T-helper 22 cell (primary cell): Measurements from ENCODE around the gene NCKIPSD.

Experiments used
- DNase-seq: peaks from one replicate; pipeline ENCODE4 v3.0.0-alpha.2; 2020; ENCODE audit warnings: low read depth

Gene NCKIPSD

GRCh38 chr3:48647714-48648113 is 38.0 kb downstream of the NCKIPSD start:
- no peak for DNase-seq

DNA sequence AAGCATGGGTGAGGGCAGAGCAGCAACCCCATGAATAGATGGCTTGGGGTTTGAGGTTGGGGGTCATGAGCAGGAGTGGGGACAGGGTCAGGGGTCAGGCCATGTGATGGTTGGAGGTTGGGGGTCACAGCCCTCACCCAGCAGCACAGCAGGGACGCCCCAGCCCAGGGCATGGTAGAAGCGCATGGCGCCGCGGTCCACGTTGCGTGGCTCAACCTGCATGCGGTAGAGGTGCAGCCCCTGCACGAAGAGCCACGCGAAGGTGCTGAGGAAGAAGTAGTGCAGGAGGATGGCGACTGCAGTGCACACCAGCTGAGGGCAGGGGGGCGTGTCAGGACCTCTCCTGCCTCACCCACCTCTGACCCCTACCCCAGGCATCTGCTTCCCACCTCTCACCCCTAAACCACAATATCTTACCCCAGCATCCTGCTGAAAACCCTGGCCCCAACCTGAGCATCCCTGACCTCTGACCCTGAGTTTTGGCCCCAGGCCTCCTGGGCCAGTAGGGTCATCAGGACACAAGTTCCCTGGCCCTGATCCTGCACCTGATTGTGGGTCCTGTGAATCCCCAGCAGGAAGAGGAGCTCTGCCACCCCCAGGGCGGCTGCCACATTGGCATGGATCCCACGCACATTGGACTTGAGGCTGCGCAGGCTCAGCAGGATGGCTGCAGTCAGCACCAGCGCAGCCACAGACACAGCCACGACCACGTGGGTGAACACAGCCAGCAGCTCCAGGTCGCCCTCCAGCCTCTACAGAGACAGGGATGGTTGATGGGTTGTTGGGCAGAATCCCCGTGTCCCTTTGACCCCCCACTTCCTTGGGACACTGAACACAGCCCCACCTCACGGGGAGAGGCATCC is 40.6 kb downstream of the NCKIPSD start:
- DNase-seq: no peak

DNA sequence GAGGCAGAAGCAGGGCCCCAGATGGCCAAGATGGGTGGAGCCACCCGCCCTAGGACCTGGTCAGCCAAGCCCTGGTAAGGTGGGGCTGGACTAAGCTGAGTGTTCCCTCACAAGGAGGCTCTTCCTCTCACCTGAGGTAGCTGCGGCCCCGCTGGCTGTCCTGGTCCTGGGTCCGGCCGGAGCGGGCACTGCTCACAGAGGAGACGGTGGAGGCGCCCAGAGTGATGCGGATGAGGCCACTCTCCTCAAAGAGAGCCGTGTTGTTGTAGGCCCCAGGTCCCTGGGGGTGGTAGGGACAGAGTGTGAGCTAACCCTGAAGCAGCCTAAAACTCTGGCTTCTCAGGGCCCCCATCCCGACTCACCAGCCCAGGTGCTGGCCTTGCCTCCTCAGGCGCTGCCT is 43.1 kb downstream of the NCKIPSD start:
- DNase-seq: no peak

DNA sequence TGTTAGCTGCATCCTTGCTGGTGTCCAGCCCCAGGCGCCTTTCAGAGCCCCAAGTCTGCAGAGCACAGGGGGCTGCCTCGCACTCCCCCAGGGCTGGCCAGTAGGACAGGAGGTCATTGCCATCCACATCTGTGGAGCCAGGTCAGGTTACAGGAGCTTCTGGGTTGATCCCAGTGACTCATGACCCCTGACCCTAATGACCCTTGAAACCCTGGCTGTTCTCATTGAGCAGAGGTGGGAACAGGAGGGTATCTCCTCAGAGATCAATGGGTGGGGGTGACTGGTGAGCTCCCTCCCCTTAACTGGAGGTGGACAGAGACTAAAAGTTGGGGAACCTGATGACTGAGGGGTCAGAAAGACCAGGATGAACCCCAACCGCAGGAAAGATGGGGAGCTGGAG is 44.3 kb downstream of the NCKIPSD start:
- DNase-seq: no peak

DNA sequence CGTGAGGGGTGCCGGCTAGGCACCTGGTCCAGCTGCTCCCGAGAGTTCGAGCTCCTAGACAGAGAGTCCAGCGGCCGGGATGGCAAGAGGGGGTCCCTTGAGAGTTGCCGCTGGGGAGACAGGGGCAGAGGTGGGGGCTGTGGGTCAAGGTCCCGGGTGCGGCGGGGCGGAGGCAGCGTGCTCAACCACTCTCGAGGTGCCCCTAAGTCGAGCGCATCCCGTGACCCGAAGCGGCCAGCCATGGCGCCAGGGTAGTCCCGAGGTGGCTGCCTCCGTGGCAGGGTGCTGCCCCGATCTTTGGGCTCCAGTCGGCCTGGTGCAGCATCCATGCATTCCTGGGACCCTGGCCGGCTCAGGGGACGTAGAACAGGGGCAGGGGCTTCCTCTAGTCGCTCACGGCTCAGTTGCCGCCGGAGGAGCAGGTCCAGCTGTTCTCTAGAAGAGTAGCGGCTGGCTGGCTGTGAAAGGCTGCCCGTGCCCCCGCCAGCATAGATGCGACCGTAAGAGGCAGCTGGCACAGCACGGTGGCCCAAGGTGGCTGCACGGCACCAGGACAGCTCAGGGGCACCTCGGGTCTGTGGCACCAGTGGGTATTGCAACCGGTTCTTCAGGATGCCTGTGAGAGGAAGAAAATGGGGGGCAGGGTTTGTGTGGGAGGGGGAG is 45.6 kb downstream of the NCKIPSD start:
- no peak for DNase-seq

GRCh38 chr3:48637305-48637704 is 48.4 kb downstream of the NCKIPSD start:
- no peak for DNase-seq

DNA sequence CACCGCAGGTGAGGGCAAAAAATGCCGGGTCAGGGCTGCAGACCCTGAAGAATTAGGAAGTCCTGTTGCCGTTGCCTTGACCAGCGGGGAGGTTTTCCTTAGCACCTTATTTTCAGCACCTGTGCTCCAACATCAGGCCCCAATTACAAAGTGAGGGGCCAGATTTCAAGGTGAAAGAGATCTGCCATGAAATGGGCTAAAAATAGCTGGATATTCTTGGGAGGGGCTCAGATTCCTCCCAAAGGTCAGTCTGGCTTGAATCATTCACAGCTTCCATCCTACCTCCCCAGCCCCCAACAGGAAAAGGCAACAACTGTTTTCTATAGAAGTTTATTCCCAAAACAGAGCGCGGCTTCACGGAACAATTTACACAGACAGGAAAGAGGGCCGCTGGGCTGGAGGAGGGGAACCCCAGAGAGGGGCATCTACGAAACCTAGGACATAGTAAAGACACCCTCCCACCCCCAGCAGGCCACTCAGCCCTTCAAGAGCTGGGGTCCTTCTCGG is 49.5 kb downstream of the NCKIPSD start:
- no peak for DNase-seq

DNA sequence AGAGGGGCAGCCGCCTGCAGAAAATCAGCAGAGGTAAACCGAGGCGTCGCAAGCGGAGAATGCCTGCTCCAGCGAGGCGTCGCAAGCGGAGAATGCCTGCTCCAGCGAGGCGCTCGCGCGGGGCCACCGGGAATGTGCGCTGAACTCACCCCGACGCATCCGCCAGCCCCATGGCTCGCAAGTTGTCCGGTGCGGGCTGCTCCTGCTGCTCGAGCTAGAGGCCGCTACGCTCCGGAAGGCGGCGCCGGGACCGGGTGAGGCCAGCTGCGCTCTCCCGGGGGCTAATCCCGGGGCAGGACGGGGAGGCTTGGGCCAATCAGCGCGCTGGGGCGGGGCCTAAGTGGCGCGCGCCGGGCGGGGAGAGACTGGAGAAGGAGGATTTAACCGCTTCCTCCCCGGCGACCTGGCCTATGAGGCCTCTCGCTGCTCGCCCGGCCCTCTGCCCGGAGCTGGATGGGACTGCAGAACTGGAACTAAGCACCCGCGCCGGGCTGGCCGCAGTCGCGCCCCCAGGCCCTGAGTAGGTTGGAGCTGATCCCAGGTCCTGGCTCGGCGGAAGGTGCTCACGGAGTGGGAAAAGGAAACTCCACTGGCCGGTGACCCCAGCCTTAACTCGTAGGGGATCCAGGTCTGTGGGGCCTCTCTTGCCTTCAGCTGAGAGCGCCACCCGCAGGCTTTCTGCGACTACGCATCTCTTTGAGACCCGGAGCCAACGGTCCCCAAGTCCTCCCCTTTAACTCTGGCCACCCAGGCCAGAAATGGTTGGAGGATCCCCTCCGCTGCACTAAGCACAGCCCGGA is 50.3 kb downstream of the NCKIPSD start, which contains the start of gene SLC26A6:
Gene SLC26A6 (minus strand): TSS at position 240 of the 800 bp plus-strand sequence. CDS start 68 bp downstream, at position 172.
- DNase-seq: peak; percentile 89

DNA sequence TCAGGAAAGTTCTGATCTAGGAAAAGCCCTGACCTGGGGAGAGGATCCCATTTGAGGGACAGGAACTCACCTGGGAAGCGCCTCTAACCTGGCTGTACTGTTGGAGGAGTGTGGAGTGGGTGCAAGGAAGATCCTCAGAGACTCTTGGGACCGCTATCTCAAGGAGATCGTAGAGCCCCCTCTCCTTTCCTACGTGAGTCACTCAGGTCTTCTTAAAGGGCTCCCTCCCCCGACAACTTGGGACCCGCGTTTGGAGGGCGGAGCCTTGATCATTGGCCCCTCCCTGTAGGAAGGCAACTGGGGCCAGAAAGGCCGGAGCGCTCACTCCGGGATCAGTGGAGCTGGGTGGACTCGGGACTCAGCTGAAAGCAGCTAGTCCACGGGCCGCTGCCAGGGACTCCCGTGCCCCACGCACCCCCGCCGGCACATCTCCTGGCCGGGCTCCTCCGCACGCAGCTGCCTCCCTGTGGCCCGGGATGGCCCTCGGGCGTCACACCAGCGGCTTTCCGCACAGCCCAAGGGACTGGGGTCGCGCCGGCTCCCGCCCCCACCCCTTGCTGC is 51.0 kb downstream of the NCKIPSD start:
- DNase-seq: peak; percentile 23

GRCh38 chr3:48633743-48634142 is 52.0 kb downstream of the NCKIPSD start:
- DNase-seq: no peak

- DNase-seq: no peak
Observed at GRCh38 chr3:48633256-48633655, 52.5 kb downstream of the NCKIPSD start.

GRCh38 chr3:48631516-48632448 is 53.9 kb downstream of the NCKIPSD start:
- no peak for DNase-seq

DNA sequence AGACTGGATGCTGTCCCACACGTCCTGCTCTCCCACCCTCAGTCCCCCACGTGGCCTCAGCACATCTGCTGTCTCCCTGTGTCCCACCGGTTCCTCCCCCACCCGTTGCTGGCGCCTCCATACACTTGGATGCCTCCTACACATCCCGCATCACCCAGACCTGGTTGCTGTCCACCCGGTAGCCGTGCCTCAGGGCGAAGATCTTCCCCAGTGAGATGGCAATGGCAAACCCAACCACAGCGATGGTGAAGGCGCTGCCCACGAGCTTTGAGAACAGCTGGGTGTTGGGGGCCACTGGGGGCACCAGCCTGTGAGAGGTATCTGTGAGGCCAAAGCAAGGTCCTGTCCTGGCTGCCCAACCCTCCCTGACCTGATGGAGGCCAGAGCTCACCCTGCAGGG is 54.9 kb downstream of the NCKIPSD start:
- no peak for DNase-seq

DNA sequence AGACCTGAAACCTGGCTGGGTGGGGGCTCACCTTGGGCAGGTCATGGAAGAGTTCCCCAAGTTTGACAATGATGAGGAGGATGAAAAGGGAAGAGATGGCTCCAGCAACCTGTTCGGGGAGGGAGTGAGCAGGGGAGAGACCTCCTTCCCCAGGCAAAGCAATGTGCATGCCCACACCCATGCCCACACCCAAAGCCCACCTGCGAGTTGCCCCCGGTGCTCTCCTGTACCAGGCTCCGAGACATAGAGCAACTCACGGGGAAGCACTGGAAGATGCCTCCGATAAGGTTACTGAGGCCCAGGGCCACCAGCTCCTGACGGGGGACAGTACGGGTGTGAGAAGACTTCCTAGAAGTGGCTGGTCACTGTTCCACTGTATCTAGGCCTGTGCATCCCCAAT is 55.3 kb downstream of the NCKIPSD start:
- DNase-seq: no peak

GRCh38 chr3:48629894-48630293 is 55.8 kb downstream of the NCKIPSD start:
- no peak for DNase-seq

DNA sequence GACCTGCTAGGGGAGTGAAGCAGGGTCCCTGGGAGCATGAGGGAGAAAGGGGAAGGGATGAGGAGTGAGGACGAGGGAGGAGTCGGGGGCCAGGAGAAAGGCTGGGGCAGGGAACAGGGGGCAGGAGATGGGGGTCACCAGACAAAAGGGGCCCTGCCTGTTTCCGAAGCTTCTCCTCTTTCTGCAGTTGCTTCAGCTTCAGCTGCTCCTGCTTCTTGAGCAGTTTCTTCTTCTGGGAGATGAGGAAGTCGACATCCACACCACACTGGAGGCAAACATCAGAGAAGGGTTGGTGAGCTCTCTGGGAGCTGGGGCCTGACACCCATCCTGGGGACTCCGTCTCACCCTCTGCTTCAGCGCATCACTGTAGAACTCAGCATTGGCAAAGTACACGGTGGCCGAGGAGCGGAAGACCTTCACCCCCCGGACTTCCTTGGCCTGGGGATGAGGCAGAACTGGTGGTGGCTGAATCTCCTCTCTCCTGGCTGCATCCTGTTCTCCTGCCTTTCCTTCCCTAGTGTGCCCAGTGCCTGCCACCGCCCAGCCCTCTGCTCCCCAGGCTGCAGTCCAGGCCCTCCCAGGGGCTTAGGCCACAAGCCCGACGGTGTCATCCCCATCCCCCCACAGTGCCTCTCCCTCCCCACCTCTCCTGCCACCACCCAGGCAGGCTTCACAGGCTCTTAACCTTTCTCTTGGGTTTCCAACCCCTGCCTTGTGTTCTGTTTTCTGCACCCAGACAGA is 57.3 kb downstream of the NCKIPSD start:
- no peak for DNase-seq

- no peak for DNase-seq
Observed at GRCh38 chr3:48625600-48625999, 60.1 kb downstream of the NCKIPSD start.

DNA sequence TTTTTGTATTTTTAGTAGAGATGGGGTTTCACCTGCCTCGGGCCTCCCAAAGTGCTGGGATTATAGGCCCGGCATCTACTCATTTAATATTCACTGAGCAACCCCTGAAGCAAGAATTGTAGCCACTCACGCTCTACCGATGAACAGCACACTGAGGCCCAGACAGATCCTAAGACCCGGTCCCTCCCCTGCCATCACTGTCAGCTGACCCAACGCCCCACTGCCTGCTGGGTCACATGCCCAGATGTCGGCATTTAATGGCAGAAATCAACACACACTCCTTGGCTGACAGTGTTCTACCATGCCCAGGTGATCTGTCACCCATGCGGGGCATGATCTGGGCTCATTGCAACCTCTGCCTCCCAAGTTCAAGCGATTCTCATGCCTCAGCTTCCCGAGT is 60.9 kb downstream of the NCKIPSD start:
- DNase-seq: no peak

- no peak for DNase-seq
Observed at GRCh38 chr3:48623851-48624547, 61.7 kb downstream of the NCKIPSD start.
